Kidney (tissue), 14 donors: Measurements from ENCODE around the gene KRT2. TPM values are rescaled to one million over a fixed set of nuclear protein-coding genes. Genes with fewer than 3 reads are reported as not detected.
A peak's percentile ranks its signal among the peaks of the same experiment; 100 is the strongest.

Source experiments
- DNase-seq, 5 donors: peaks; one replicate each; pipeline ENCODE4 v3.0.0-alpha.2; 2013 to 2020
- FAIRE-seq: peaks from 2 replicates; lab custom pipeline; 2012; peaks lifted over from hg19 to GRCh38; lab: Jason Lieb, UNC
- H3K27ac ChIP-seq, 2 donors: one replicate each; pipeline ENCODE4 v1.7.0; 2013; ENCODE audit warnings: low read depth in 2 of 2, low read length in 2 of 2, inconsistent platforms in 1 of 2
- H3K27me3 ChIP-seq: one replicate; pipeline ENCODE4 v1.7.1; 2013; ENCODE audit warnings: low read length, inconsistent platforms; ENCODE audit not compliant: control insufficient read depth, insufficient read depth
- H3K36me3 ChIP-seq, 3 donors: one replicate each; pipeline versions ENCODE4 v1.7.0 to v1.7.1; 2013; ENCODE audit warnings: low read length in 3 of 3, control low read depth in 1 of 3, inconsistent platforms in 1 of 3; ENCODE audit not compliant: insufficient read depth in 3 of 3, control insufficient read depth in 2 of 3
- H3K4me1 ChIP-seq, 3 donors: one replicate each; pipeline versions ENCODE4 v1.7.0 to v1.7.1; 2013; ENCODE audit warnings: low read length in 3 of 3, inconsistent platforms in 1 of 3, low read depth in 1 of 3; ENCODE audit not compliant: control insufficient read depth in 2 of 3, insufficient read depth in 2 of 3
- H3K4me3 ChIP-seq, 3 donors: one replicate each; pipeline versions ENCODE4 v1.7.0 to v1.8.1; 2013; ENCODE audit warnings: low read length in 3 of 3, control low read depth in 1 of 3, inconsistent platforms in 1 of 3
- H3K9ac ChIP-seq, 3 donors: one replicate each; pipeline versions ENCODE4 v1.7.0 to v1.7.1; 2013; ENCODE audit warnings: low read length in 3 of 3, control low read depth in 1 of 3, inconsistent platforms in 1 of 3
- H3K9me3 ChIP-seq, 3 donors: one replicate each; pipeline versions ENCODE4 v1.7.0 to v1.7.1; 2013; ENCODE audit warnings: low read length in 3 of 3, control low read depth in 1 of 3, inconsistent platforms in 1 of 3; ENCODE audit not compliant: control insufficient read depth in 2 of 3, insufficient read depth in 1 of 3
- intact Hi-C: fragments of 100-400 bp; cut with DNase I; formaldehyde crosslinking; loops from one replicate; pipeline ENCODE4 v1.11.1; 2022
- polyA plus RNA-seq: library from polyadenylated mRNA; stranded (reverse); fragments of 350-450 nt; fragmentation: Illumina TruSeq; extraction: RNeasy Lipid Tissue Mini Kit (QIAGEN cat#74804); gene quantifications from one replicate; pipeline ENCODE4 v1.2.3, GENCODE V29; 2014; ENCODE audit warnings: low read depth, low replicate concordance; ENCODE audit not compliant: insufficient read depth
- total RNA-seq: library from RNA; stranded (reverse); fragmentation: NEBNext Ultra II Directional; extraction: Animal tissue kit (Norgen Biotek cat#: 25700); gene quantifications from one replicate; pipeline ENCODE4 v1.2.1, GENCODE V29; 2021
- TF ChIP-seq, protein P1 (sequence below): IDR thresholded peaks from 3 replicates; pipeline ENCODE4 v1.5.1; 2012; ENCODE audit warnings: mild to moderate bottlenecking, moderate library complexity, borderline replicate concordance; ENCODE audit not compliant: insufficient read depth; ENCODE audit errors: extremely low read depth
- donor health status: control.
- donor health status: control.
- donor health status: control.
- donor health status: control.
- donor health status: control.
- donor health status: DM: yes; HTN: yes; CAD: no.
- donor health status: Normal renal cell carcinoma (clear cell type).

KRT2 gene
- total and polyA plus RNA-seq, 2 donors from 2014 or later = not detected

- Histone ChIP-seq H3K9ac (no peak overlapping the region), H3K4me1 (no peaks in the 10 kb centered on the region), H3K27ac (no peak overlapping the region), H3K4me3 (no peak overlapping the region), H3K9me3 (no peaks in the 10 kb centered on the region), H3K36me3 (no peaks in the 10 kb centered on the region), H3K27me3 (no peaks in the 10 kb centered on the region)
- intact Hi-C loops = no loop called here
- peak in 2 of 5 donors; percentile 6 for DNase-seq
- TF ChIP-seq, protein P1, sequence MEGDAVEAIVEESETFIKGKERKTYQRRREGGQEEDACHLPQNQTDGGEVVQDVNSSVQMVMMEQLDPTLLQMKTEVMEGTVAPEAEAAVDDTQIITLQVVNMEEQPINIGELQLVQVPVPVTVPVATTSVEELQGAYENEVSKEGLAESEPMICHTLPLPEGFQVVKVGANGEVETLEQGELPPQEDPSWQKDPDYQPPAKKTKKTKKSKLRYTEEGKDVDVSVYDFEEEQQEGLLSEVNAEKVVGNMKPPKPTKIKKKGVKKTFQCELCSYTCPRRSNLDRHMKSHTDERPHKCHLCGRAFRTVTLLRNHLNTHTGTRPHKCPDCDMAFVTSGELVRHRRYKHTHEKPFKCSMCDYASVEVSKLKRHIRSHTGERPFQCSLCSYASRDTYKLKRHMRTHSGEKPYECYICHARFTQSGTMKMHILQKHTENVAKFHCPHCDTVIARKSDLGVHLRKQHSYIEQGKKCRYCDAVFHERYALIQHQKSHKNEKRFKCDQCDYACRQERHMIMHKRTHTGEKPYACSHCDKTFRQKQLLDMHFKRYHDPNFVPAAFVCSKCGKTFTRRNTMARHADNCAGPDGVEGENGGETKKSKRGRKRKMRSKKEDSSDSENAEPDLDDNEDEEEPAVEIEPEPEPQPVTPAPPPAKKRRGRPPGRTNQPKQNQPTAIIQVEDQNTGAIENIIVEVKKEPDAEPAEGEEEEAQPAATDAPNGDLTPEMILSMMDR = no peak
- FAIRE-seq = no peak
Observed at GRCh38 chr12:52633383-52633782, 18.6 kb downstream of the KRT2 start.

- intact Hi-C loops = no loop called here
- Histone ChIP-seq H3K9me3 (no peaks in the 10 kb centered on the region), H3K4me3 (no peak overlapping the region), H3K27me3 (no peaks in the 10 kb centered on the region), H3K9ac (no peak overlapping the region), H3K27ac (no peak overlapping the region), H3K4me1 (no peaks in the 10 kb centered on the region), H3K36me3 (no peaks in the 10 kb centered on the region)
- DNase-seq = peak in 4 of 5 donors; percentile 1 to 72 (median 13)
- no peak for FAIRE-seq
- TF ChIP-seq, protein P1 = no peak
Observed at GRCh38 chr12:52632656-52633055, 19.4 kb downstream of the KRT2 start.

DNA sequence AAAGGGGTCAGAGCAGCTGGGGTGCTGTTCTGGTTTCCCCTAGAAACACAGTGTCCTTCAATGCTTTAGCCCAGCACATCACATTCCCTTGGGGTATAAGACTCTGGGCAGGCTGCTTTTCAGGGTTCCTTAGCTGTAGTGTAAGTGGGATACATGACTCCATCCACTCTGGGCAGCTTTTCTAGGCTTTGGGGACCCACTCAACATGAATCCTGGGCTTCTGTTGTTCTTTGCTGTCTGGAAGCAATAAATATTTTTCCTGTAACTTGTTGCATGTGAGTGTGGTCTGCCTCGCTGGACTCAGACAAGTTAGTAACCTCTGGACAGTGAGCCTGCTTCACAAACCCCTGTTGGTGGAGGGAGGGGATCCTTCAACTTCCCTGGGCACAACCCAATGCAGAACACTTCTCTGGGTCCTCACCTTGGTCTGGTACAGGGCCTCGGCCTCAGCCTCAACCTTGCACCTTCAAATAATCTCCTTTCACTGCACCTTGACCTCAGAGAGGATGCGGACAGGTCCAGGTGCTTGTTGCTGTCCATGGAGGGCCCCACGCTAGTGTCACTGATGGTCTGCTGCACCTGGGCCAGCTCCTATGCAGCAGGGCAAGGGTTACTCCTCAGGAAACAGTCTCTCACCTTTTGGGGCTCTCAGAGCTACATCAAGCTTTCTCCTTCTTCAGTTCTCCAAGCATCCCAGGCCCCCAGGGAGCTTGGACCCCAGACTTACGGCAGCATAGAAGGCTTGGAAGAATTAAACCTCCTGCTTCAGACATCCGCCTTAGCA is 20.1 kb downstream of the KRT2 start:
- Histone ChIP-seq H3K4me1 (no peaks in the 10 kb centered on the region), H3K27me3 (no peaks in the 10 kb centered on the region), H3K36me3 (no peaks in the 10 kb centered on the region), H3K4me3 (no peak overlapping the region), H3K9me3 (no peaks in the 10 kb centered on the region), H3K9ac (no peak overlapping the region), H3K27ac (no peak overlapping the region)
- TF ChIP-seq, protein P1 = no peak
- FAIRE-seq = no peak
- DNase-seq = peak in 2 of 5 donors; percentile 4 to 7
- intact Hi-C loops = no loop called here
